ENCODE data around the gene PRR14.

The PRR14 gene

GRCh38 chr16:30659507-30660423, 9.0 kb downstream of the PRR14 start:
- peak; percentile 23 to 30 for DNase-seq (ENCODE audit: low read depth in 2 of 2)

DNA sequence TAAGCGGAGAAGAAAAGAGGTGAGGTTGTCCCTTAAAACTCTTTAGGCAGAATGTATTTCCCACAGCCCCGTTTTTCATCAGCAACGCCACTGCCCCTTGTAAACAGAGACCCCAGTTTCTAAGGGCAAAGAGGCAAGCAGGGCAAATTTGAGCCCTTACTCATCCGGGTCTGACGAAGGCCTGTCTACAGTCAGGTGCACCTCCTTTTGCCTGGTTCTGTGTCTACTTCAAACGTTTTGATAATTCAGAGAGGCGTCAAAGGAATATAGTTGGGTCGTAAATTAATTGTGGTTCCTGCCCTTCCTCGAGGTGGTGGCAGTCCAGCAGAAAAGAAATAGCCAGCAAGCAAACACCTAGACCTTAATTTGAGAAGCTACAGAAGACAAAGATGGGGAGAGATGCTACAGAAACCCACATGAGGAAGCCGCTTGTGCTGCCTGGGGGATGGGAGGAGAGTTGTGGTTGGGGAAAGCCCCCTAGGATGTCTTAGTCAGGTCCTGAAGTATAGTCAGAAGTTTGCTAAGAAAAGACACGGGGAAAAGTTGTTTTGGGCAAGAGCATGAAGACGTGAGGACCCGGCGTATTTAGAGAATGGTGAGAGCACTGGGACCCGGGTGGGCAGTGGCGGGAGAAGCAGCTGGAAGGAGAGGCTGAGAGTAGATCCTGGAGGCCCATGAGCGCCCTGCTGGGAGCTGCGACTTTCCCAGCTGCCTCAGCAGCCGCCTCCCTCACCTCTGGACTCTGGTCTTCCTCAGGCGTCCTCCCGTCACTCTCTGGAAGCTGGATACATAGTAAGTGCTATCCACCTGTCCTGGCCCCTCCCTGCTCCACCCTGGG, 9.9 kb downstream of the PRR14 start:
- peak; percentile 67 to 72 for DNase-seq (ENCODE audit: low read depth in 2 of 2)

GRCh38 chr16:30662449-30662848, 11.7 kb downstream of the PRR14 start:
- DNase-seq (ENCODE audit: low read depth in 2 of 2), result no peak

- no peak for DNase-seq (ENCODE audit: low read depth in 2 of 2)
Observed at GRCh38 chr16:30663038-30663437, 12.3 kb downstream of the PRR14 start.

GRCh38 chr16:30663820-30664219, 13.1 kb downstream of the PRR14 start:
- DNase-seq (ENCODE audit: low read depth in 2 of 2), result no peak

DNA sequence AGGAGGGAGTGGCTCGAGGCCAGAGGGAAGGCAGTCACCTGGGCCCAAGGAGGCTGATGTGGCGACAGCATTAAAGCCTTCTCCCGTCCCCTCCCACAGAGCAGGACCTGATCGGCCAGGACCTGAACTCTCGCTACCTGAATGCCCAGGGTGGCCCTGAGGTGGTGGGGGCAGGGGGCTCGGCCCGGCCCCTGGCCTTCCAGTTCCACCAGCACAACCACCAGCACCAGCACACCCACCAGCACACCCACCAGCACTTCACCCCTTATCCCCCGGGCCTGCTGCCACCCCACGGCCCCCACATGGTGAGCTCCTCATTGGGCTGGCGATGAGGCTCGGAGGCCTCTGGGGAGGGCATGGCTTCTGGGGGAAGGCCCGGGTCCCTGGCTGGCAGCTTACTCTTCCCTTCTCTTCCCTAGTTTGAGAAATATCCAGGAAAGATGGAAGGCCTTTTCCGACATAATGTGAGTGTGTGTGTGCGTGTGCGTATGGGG, 13.9 kb downstream of the PRR14 start:
- DNase-seq (ENCODE audit: low read depth in 2 of 2), result no peak

DNA sequence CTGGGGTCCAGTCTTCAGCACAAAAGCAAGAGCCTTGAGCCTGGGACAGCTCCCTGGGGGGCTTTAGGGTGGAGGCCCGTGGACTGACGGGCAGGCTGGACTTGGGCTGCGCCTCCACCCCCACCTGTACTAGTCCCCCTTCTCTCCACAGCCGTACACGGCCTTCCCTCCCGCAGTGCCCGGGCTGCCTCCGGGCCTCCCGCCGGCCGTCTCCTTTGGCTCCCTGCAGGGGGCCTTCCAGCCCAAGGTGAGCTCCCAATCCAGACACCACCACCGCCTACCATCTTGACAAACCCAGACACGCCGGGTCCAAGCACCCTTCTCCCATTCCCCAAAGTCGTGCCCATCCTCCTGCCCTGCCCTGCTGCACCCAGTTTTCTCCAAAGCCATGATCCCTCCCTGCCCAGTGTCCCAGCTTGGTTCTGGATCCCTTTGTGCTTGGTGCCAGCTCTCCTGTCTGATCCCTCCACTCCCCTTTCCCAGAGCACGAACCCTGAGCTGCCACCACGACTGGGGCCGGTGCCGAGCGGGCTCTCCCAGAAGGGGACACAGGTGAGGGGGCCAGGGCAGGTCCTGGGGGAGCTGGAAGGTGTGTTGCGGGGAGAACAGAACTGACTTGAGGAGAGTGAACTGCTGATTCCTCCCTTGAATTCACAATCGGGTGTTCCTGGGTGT, 14.5 kb downstream of the PRR14 start:
- DNase-seq (ENCODE audit: low read depth in 2 of 2), result no peak

- DNase-seq (ENCODE audit: low read depth in 2 of 2), result no peak
Observed at GRCh38 chr16:30665830-30666190, 15.1 kb downstream of the PRR14 start.

- DNase-seq (ENCODE audit: low read depth in 2 of 2), result no peak
Observed at GRCh38 chr16:30666681-30667080, 15.9 kb downstream of the PRR14 start.

GRCh38 chr16:30667361-30667905, 16.7 kb downstream of the PRR14 start:
- no peak for DNase-seq (ENCODE audit: low read depth in 2 of 2)

- no peak for DNase-seq (ENCODE audit: low read depth in 2 of 2)
Observed at GRCh38 chr16:30668393-30668792, 17.6 kb downstream of the PRR14 start.

DNA sequence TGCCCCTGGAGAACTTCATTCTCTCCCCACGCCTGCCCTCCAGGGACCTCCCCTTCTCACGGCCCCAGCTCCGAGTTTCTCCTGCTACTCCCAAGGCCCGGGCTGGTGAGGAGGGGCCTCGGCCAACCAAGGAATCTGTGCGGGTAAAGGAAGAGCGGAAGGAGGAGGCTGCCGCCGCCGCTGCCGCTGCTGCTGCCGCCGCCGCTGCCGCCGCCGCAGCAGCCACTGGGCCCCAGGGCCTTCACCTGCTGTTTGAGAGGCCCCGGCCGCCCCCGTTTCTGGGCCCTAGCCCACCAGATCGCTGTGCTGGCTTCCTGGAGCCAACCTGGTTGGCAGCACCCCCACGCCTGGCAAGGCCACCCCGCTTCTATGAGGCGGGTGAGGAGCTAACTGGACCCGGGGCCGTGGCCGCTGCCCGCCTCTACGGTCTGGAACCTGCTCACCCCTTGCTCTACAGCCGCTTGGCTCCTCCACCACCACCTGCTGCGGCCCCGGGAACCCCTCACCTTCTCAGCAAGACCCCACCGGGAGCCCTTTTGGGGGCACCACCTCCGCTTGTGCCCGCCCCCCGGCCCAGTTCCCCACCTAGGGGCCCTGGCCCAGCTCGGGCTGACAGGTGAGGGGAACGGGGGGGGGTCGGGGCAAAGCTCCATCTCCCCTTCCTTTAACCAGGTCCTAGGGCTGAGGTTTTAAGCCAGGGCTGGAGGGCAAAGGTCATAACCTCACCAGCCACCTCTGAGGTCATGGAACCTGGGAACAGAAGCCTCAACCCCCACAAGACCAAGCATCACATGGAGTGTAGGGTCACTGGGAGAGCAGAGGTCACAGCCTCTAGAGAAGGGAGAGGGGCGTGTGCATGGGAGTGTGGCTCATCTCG, 18.5 kb downstream of the PRR14 start:
- DNase-seq (ENCODE audit: low read depth in 2 of 2), result no peak

DNA sequence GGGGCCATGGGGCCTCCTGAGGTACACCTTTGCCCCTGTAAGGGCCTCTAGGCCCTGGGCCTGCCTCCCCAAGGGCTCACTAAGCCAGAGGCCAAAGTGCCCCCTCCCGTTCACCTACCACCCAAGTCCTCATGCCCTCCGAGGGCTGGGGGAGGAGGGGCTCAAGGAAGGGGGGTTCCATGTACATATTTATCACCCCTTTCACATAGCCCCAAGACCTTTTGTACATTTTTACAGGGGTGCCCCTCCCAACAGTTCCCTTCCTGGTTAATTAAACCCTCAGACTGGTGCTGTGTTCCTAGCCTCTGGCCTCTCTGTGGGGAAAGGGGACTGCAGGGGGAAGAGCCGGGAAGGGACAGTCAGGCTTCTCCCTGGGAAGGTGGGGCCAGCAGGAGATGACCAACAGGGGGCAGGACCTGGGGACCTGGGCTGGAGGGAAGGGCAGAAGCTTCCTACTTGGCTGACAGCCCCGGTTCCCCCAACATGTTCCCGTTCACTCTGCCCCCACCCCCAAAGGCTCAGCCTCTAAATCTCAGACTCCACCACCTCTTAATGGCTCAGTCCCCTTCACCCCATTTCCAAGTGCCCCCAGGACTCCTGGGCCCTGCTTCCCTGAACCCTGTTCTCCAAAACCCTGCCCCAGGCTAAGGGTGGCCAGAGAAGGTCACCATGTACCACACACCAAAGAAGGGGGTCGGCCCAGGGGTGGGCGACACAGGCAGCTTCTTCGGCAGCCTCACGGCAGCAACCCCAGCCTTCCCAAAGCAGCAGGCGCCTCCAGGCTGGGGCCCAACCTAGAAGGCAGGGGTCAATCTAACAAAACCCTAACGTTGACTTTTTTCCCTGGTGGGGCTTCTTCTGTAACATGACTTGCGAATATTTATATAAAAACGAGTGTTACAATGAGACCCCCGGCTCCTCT, 19.4 kb downstream of the PRR14 start:
- DNase-seq (ENCODE audit: low read depth in 2 of 2), result no peak

GRCh38 chr16:30675143-30675542, 24.4 kb downstream of the PRR14 start:
- DNase-seq (ENCODE audit: low read depth in 2 of 2), result no peak

GRCh38 chr16:30677931-30678585, 27.3 kb downstream of the PRR14 start:
- no peak for DNase-seq (ENCODE audit: low read depth in 2 of 2)

DNA sequence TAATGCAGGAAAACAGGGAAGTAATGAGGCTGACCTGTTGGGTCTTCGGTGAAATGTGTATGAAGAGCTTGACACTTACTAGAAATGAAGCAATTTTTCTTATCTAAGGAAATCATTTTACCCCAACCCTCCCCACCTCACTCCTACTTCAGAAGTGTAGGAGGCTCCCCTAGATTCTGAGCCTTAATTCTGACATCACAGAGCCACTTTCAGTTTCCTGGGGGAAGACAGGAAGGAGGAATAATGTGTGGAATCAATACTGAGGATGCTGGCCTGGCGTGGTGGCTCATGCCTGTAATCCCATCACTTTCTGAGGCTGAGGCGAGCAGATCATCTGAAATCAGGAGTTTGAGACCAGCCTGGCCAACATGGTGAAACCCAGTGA, 27.8 kb downstream of the PRR14 start:
- DNase-seq (ENCODE audit: low read depth in 2 of 2), result no peak

DNA sequence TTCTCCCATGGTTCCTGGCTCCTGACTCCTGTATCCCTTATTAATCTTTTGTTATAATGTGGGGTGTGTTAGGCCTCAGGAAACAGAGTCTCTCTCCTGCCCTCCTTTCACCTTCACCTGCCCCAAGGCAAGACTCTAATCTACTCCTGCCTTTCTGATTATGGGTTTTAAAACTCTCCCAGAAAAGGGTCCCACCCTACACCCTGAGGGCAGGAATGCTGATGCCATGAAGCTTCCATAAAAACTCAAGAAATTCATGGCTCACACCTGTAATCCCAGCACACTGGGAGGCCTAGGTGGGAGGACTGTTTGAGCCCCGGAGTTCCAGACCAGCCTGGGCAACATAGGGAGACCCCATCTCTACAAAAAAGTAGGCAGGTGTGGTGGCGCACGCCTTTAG, 29.6 kb downstream of the PRR14 start:
- DNase-seq (ENCODE audit: low read depth in 2 of 2), result no peak

DNA sequence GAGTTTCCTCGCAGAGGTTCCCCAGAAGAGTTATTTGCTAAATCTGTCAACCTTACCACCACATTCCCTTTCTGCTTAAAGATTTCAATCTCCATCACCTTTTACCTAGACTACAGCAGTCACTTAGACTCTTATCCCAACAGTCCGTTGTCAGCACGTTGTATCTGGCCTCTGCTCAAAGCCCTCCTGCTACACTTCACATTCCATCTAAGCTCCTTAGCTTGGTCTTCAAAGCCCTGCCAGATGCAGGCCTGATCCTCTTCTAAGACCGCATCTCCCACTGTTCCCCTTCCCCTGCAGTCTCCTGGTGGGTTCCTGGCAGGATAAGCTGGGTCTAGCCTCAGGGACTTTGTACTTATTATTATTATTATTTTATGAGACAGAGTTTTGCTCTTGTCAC, 37.9 kb downstream of the PRR14 start:
- DNase-seq (ENCODE audit: low read depth in 2 of 2), result no peak

- no peak for DNase-seq (ENCODE audit: low read depth in 2 of 2)
Observed at GRCh38 chr16:30691907-30692306, 41.1 kb downstream of the PRR14 start.
